PFSK-1 (cell line): ENCODE data around the gene NDN.

Source experiments
- FOXP2 ChIP-seq: optimal IDR thresholded peaks from 2 replicates; pipeline ENCODE3; 2011; ENCODE audit warnings: borderline replicate concordance, control low read depth, inconsistent platforms; ENCODE audit not compliant: insufficient read depth; ENCODE audit errors: extremely low read length, extremely low read depth
- POLR2AphosphoS5 ChIP-seq: IDR thresholded peaks from 2 replicates; pipeline ENCODE4 v1.6.1; 2012; ENCODE audit warnings: low read depth, mild to moderate bottlenecking, control low read depth, low read length, moderate library complexity
- REST ChIP-seq, 2 experiments: IDR thresholded peaks; 2 replicates each; pipeline versions ENCODE4 v1.6.1 to v1.8.0; 2011 to 2012; ENCODE audit warnings: low read depth in 2 of 2, low read length in 2 of 2, control low read depth in 1 of 2, inconsistent platforms in 1 of 2, mild to moderate bottlenecking in 1 of 2, moderate library complexity in 1 of 2; ENCODE audit not compliant: insufficient read depth in 1 of 2
- SIN3A ChIP-seq: IDR thresholded peaks from 2 replicates; pipeline ENCODE4 v1.6.1; 2012; ENCODE audit warnings: mild to moderate bottlenecking, low read length, moderate library complexity, borderline replicate concordance; ENCODE audit not compliant: insufficient read depth
- TAF1 ChIP-seq: IDR thresholded peaks from 2 replicates; pipeline ENCODE4 v1.6.1; 2012; ENCODE audit warnings: low read length, control low read depth, borderline replicate concordance; ENCODE audit not compliant: insufficient read depth

The NDN gene

GRCh38 chr15:23694592-23694991 lies 7.5 kb upstream of the NDN start:
- TF ChIP-seq SIN3A (no peak), FOXP2 (no peak), REST (IDR thresholded peaks at IDR 0.05; ENCODE audit: insufficient read depth in 1 of 2, low read depth in 2 of 2, low read length in 2 of 2) (no peak), POLR2AphosphoS5 (no peak), TAF1 (no peak)

GRCh38 chr15:23690450-23690852 lies 3.3 kb upstream of the NDN start:
- TF ChIP-seq SIN3A (no peak), FOXP2 (no peak), REST (IDR thresholded peaks at IDR 0.05; ENCODE audit: insufficient read depth in 1 of 2, low read depth in 2 of 2, low read length in 2 of 2) (no peak), POLR2AphosphoS5 (no peak), TAF1 (no peak)

GRCh38 chr15:23690015-23690414 lies 2.9 kb upstream of the NDN start:
- TF ChIP-seq SIN3A (no peak), TAF1 (no peak), FOXP2 (no peak), REST (IDR thresholded peaks at IDR 0.05; ENCODE audit: insufficient read depth in 1 of 2, low read depth in 2 of 2, low read length in 2 of 2) (no peak), POLR2AphosphoS5 (no peak)

- TF ChIP-seq POLR2AphosphoS5 (no peak), SIN3A (no peak), REST (IDR thresholded peaks at IDR 0.05; ENCODE audit: insufficient read depth in 1 of 2, low read depth in 2 of 2, low read length in 2 of 2) (no peak), FOXP2 (no peak), TAF1 (no peak)
Observed at GRCh38 chr15:23686466-23687142, 501 bp downstream of the NDN start.

- TF ChIP-seq SIN3A (no peak), POLR2AphosphoS5 (no peak), REST (IDR thresholded peaks at IDR 0.05; ENCODE audit: insufficient read depth in 1 of 2, low read depth in 2 of 2, low read length in 2 of 2) (no peak), TAF1 (no peak), FOXP2 (no peak)
Observed at GRCh38 chr15:23671481-23671880, 15.6 kb downstream of the NDN start.
